HG03175 (cell line): ENCODE data around the gene NFKB1.

Source experiments
- ATAC-seq: cut with Tn5 transposase; IDR thresholded peaks from one replicate; pipeline ENCODE4 v1.9.1; 2021; ENCODE audit warnings: mild to moderate bottlenecking, moderate library complexity; ENCODE audit not compliant: unreplicated experiment

NFKB1 gene

DNA sequence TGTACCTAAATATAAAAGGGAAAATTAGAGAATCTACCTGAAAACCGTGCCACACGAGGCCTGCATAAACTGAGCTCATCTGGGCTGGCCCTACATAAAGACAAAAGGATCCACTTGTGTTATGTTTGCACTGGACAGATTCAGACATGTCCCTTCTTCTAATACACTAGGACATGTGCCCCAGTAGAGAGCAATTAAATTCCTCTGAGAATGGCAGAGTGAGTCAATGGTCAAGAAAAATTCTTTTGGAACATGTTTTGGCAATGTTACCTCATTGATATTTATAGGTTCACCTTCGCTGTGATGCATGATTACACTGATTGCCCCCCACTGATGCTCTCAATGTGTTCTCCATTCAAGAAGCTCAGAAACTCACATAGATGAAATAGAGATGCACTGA is 164.4 kb downstream of the NFKB1 start:
- ATAC-seq, result no peak
